Uterus (tissue), 4 donors: ENCODE results near the gene COL26A1. TPM values are rescaled to one million over a fixed set of nuclear protein-coding genes. Genes with fewer than 3 reads are reported as not detected.

Experiments
- DNase-seq, 2 donors: peaks; one replicate each; pipeline ENCODE4 v3.0.0-alpha.2; 2019 to 2020
- H3K27ac ChIP-seq, 2 donors: fragments of 200-600 bp; sonication (generic); 1 replicate in 1 of 2; 2 replicates in 1 of 2; pipeline ENCODE4 v1.5.1; 2016 to 2018
- H3K27me3 ChIP-seq, 2 donors: fragments of 200-600 bp; sonication (generic); one replicate each; pipeline ENCODE4 v1.5.1; 2018 to 2019; ENCODE audit warnings: control low read depth in 1 of 2
- H3K36me3 ChIP-seq, 2 donors: fragments of 200-600 bp; sonication (generic); one replicate each; pipeline ENCODE4 v1.5.1; 2019; ENCODE audit warnings: control low read depth in 1 of 2
- H3K4me1 ChIP-seq, 2 donors: fragments of 200-600 bp; sonication (generic); one replicate each; pipeline ENCODE4 v1.5.1; 2018 to 2019; ENCODE audit warnings: control low read depth in 1 of 2
- H3K4me3 ChIP-seq, 2 donors: fragments of 200-600 bp; sonication (generic); 1 replicate in 1 of 2; 2 replicates in 1 of 2; pipeline ENCODE4 v1.5.1; 2018 to 2019; ENCODE audit warnings: mild to moderate bottlenecking in 1 of 2
- H3K9me3 ChIP-seq, 2 donors: fragments of 200-600 bp; sonication (generic); one replicate each; pipeline ENCODE4 v1.5.1; 2019; ENCODE audit warnings: control low read depth in 1 of 2
- POLR2A ChIP-seq, 2 donors: fragments of 450-650 bp; IDR thresholded peaks; one replicate each; pipeline ENCODE4 v1.6.1; 2016; ENCODE audit warnings: antibody characterized with exemption in 2 of 2, mild to moderate bottlenecking in 1 of 2, moderate library complexity in 1 of 2
- intact Hi-C: fragments of 100-400 bp; cut with DNase I; formaldehyde crosslinking; loops from one replicate; pipeline ENCODE4 v1.15.1; 2023; ENCODE audit warnings: low total_unique reads
- total RNA-seq, 4 donors: library from RNA; depleted of rRNA in 3 of 4; stranded (reverse); fragments of >200 nt in 3 of 4; gene quantifications; one replicate each; pipeline versions ENCODE4 v1.1.0 to v1.2.4, GENCODE V29; 2014 to 2023
- TF ChIP-seq, protein P1 (sequence below), 4 experiments: fragments of 200-600 bp in 2 of 4; fragments of 450-650 bp in 2 of 4; sonication (generic) in 2 of 4; IDR thresholded peaks; one replicate each; pipeline ENCODE4 v1.5.1; 2016 to 2019; ENCODE audit warnings: antibody characterized with exemption in 4 of 4, mild to moderate bottlenecking in 2 of 4, moderate library complexity in 1 of 4
- donor health status: DM: yes; HTN: yes; CAD: no.

Gene COL26A1
- total RNA-seq, 4 donors from 2014 or later = 0.30 to 11.8 TPM; not detected in 2

GRCh38 chr7:101554584-101555268 is 192.1 kb downstream of the COL26A1 start:
- Histone ChIP-seq H3K36me3 (no peaks in the 10 kb centered on the region), H3K4me1 (no peaks in the 10 kb centered on the region), H3K9me3 (no peaks in the 10 kb centered on the region), H3K4me3 (no peak overlapping the region), H3K27me3 (no peaks in the 10 kb centered on the region), H3K27ac (no peak overlapping the region)
- intact Hi-C loops = no loop called here
- TF ChIP-seq, protein P1, sequence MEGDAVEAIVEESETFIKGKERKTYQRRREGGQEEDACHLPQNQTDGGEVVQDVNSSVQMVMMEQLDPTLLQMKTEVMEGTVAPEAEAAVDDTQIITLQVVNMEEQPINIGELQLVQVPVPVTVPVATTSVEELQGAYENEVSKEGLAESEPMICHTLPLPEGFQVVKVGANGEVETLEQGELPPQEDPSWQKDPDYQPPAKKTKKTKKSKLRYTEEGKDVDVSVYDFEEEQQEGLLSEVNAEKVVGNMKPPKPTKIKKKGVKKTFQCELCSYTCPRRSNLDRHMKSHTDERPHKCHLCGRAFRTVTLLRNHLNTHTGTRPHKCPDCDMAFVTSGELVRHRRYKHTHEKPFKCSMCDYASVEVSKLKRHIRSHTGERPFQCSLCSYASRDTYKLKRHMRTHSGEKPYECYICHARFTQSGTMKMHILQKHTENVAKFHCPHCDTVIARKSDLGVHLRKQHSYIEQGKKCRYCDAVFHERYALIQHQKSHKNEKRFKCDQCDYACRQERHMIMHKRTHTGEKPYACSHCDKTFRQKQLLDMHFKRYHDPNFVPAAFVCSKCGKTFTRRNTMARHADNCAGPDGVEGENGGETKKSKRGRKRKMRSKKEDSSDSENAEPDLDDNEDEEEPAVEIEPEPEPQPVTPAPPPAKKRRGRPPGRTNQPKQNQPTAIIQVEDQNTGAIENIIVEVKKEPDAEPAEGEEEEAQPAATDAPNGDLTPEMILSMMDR (IDR thresholded peaks at IDR 0.05) = no peak
- TF ChIP-seq POLR2A (IDR thresholded peaks at IDR 0.05) = no peak
- DNase-seq = peak in 1 of 2 donors; percentile 4

GRCh38 chr7:101555269-101555920 is 192.7 kb downstream of the COL26A1 start:
- Histone ChIP-seq H3K4me1 (no peaks in the 10 kb centered on the region), H3K36me3 (no peaks in the 10 kb centered on the region), H3K4me3 (no peak overlapping the region), H3K9me3 (no peaks in the 10 kb centered on the region), H3K27me3 (no peaks in the 10 kb centered on the region), H3K27ac (no peak overlapping the region)
- TF ChIP-seq POLR2A (IDR thresholded peaks at IDR 0.05) = no peak
- TF ChIP-seq, protein P1 (IDR thresholded peaks at IDR 0.05) = no peak
- peak in 1 of 2 donors; percentile 2 for DNase-seq
- intact Hi-C loops = no loop called here

DNA sequence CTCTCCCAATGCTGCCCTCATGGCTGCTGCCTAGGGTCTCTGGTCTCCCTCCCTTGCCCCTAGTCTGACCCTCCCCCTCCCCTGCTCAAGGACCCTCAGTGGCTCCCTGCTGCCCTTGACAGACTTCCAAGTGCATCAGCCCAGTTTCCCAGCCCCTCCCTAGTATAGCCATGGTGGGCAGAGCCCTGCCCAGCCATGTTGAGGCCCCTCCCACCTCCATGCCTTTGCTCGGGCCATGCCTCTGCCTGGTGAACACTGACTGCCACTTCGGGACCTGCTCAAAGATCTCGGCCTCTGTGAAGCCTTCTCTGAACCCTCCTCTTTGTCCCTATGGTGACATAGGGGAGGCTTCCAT is 193.2 kb downstream of the COL26A1 start:
- Histone ChIP-seq H3K27ac (no peak overlapping the region), H3K36me3 (no peaks in the 10 kb centered on the region), H3K4me1 (no peaks in the 10 kb centered on the region), H3K27me3 (no peaks in the 10 kb centered on the region), H3K9me3 (no peaks in the 10 kb centered on the region), H3K4me3 (no peak overlapping the region)
- TF ChIP-seq, protein P1 (IDR thresholded peaks at IDR 0.05) = no peak
- no peak for TF ChIP-seq POLR2A (IDR thresholded peaks at IDR 0.05)
- peak in 1 of 2 donors; percentile 7 for DNase-seq
- intact Hi-C loops = no loop called here

DNA sequence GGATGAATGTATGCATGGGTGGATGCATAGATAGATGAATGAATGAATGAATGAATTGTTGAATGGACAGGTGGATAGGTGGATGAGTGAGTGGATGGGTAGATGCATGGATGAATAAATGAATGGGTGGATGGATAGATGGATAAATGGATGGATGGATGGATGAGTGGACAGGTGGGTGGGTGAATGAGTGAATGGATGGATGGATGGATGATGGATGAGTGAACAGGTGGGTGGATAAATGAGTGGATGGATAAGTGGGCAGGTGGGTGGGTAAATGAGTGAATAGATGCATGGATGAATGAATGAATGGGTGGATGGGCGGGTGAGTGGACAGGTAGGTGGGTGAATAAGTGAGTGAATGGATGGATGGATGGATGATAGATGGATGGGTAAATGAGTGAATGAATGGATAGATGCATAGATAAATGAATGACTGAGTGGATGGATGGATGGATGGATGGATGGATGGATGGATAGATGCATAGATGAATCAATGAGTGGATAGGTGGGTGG is 193.8 kb downstream of the COL26A1 start:
- no peaks in the 10 kb centered on the region for H3K4me1 ChIP-seq
- H3K27ac ChIP-seq = no peak overlapping the region
- H3K27me3 ChIP-seq = no peaks in the 10 kb centered on the region
- H3K4me3 ChIP-seq = no peak overlapping the region
- no peak for DNase-seq
- intact Hi-C loops = no loop called here
- H3K36me3 ChIP-seq = no peaks in the 10 kb centered on the region
- TF ChIP-seq, protein P1 (IDR thresholded peaks at IDR 0.05) = no peak
- TF ChIP-seq POLR2A (IDR thresholded peaks at IDR 0.05) = no peak
- H3K9me3 ChIP-seq = no peaks in the 10 kb centered on the region

GRCh38 chr7:101557421-101557820 is 194.7 kb downstream of the COL26A1 start:
- no peak overlapping the region for H3K27ac ChIP-seq
- no peaks in the 10 kb centered on the region for H3K36me3 ChIP-seq
- intact Hi-C loops = no loop called here
- no peaks in the 10 kb centered on the region for H3K9me3 ChIP-seq
- DNase-seq = peak in 1 of 2 donors; percentile 1
- TF ChIP-seq POLR2A (IDR thresholded peaks at IDR 0.05) = no peak
- TF ChIP-seq, protein P1 (IDR thresholded peaks at IDR 0.05) = no peak
- H3K27me3 ChIP-seq = no peaks in the 10 kb centered on the region
- H3K4me1 ChIP-seq = no peaks in the 10 kb centered on the region
- H3K4me3 ChIP-seq = no peak overlapping the region
